K562 (cell line): ENCODE results near the gene WWC2. TPM values are rescaled to one million over a fixed set of nuclear protein-coding genes. Genes with fewer than 3 reads are reported as not detected.

Experiments
- ATAC-seq: fragments of 200-7000 bp; cut with Tn5 transposase; 3 replicates; pipeline ENCODE4 v1.9.1; 2020; ENCODE audit warnings: moderate library complexity
- BruUV-seq: library from RNA; stranded (reverse); fragments of 400-500 nt; replicated peaks from 2 replicates; lab custom pipeline; 2021; lab: Mats Ljungman, UMichigan
- CTCF ChIA-PET: fragments of 300-600 bp; formaldehyde crosslinking; extraction: SDS; loops from one replicate; lab custom pipeline; 2021; ENCODE audit warnings: low intra/inter-chr PET ratio; lab: Yijun Ruan, JAX
- POLR2A ChIA-PET: fragments of 300-600, 350-650 bp; sonication (Branson Sonifier 250); formaldehyde crosslinking; extraction: SDS; loops from one replicate; lab custom pipeline; 2021; ENCODE audit warnings: antibody characterized with exemption, inconsistent platforms; lab: Yijun Ruan, JAX
- DNase-seq, 4 experiments: peaks; one replicate each; pipeline versions ENCODE4 v3.0.0 to v3.0.0-alpha.2; 2011 to 2018; ENCODE audit warnings: low spot score in 3 of 4, mixed read lengths in 3 of 4; ENCODE audit errors: extremely low read depth in 1 of 4
- FAIRE-seq: peaks from 2 replicates; lab custom pipeline; 2011; peaks lifted over from hg19 to GRCh38; lab: Jason Lieb, UNC
- H2AFZ ChIP-seq: 2 replicates; pipeline ENCODE4 v1.6.0; 2011; ENCODE audit warnings: low read depth, low read length, control low read depth, inconsistent platforms
- H3K27ac ChIP-seq: fragments of 200-600 bp; 3 replicates; pipeline ENCODE4 v1.8.0; 2011; ENCODE audit warnings: low read depth, mild to moderate bottlenecking, control low read depth, inconsistent platforms, low read length, moderate library complexity, mixed read lengths; ENCODE audit errors: extremely low read depth
- H3K27me3 ChIP-seq, 2 experiments: fragments of 300-600 bp in 1 of 2; 2 replicates in 1 of 2; 3 replicates in 1 of 2; pipeline versions ENCODE4 v1.6.0 to v1.8.0; 2011; ENCODE audit warnings: inconsistent platforms in 2 of 2, low read length in 2 of 2, mild to moderate bottlenecking in 1 of 2, mixed read lengths in 1 of 2, moderate library complexity in 1 of 2; ENCODE audit not compliant: control insufficient read depth in 2 of 2, insufficient read depth in 2 of 2
- H3K36me3 ChIP-seq: fragments of 300-600 bp; 3 replicates; pipeline ENCODE4 v1.8.0; 2011; ENCODE audit warnings: mild to moderate bottlenecking, low read length, inconsistent platforms; ENCODE audit not compliant: control insufficient read depth, insufficient read depth
- H3K4me1 ChIP-seq, 2 experiments: fragments of 200-600 bp in 1 of 2; replicated peaks in 1 of 2; 2 replicates in 1 of 2; 3 replicates in 1 of 2; pipeline versions ENCODE4 v1.5.1 to v1.8.0; 2011; ENCODE audit warnings: inconsistent platforms in 2 of 2, low read length in 2 of 2, mild to moderate bottlenecking in 1 of 2, mixed read lengths in 1 of 2, moderate library complexity in 1 of 2; ENCODE audit not compliant: control insufficient read depth in 2 of 2, insufficient read depth in 2 of 2
- H3K4me2 ChIP-seq: 2 replicates; pipeline ENCODE4 v1.6.1; 2011; ENCODE audit warnings: low read length, control low read depth, inconsistent platforms, mixed read lengths; ENCODE audit not compliant: insufficient read depth
- H3K4me3 ChIP-seq: fragments of 200-600 bp; sonication (generic), shearing (Covaris generic); 2 replicates; pipeline ENCODE4 v1.5.1; 2016; ENCODE audit warnings: control low read depth, inconsistent platforms
- H3K79me2 ChIP-seq: fragments of 200-600 bp; 3 replicates; pipeline ENCODE4 v1.8.0; 2011; ENCODE audit warnings: low read length, inconsistent platforms; ENCODE audit not compliant: control insufficient read depth, insufficient read depth
- H3K9ac ChIP-seq, 2 experiments: 2 replicates each; pipeline versions ENCODE4 v1.6.0 to v1.6.1; 2011; ENCODE audit warnings: low read depth in 2 of 2, low read length in 2 of 2, control low read depth in 1 of 2, inconsistent platforms in 1 of 2, mild to moderate bottlenecking in 1 of 2, mixed read lengths in 1 of 2; ENCODE audit not compliant: insufficient read depth in 1 of 2
- H3K9me1 ChIP-seq: one replicate; pipeline ENCODE4 v1.6.0; 2011; ENCODE audit warnings: inconsistent platforms, mild to moderate bottlenecking, low read length, moderate library complexity; ENCODE audit not compliant: control insufficient read depth, insufficient read depth
- H3K9me3 ChIP-seq: replicated peaks from 2 replicates; pipeline ENCODE4 v1.5.1; 2011; ENCODE audit warnings: low read depth, low read length, inconsistent platforms; ENCODE audit not compliant: control insufficient read depth, insufficient read depth
- H4K20me1 ChIP-seq: replicated peaks from 2 replicates; pipeline ENCODE4 v1.6.1; 2011; ENCODE audit warnings: low read length, inconsistent platforms, mixed read lengths; ENCODE audit not compliant: control insufficient read depth, insufficient read depth
- GATAD2A ChIP-seq: fragments of 450-650 bp; IDR thresholded peaks from 2 replicates; pipeline ENCODE4 v1.6.1; 2017
- HNRNPH1 ChIP-seq: fragments of 200-400 bp; formaldehyde crosslinking; optimal IDR thresholded peaks from 2 replicates; pipeline ENCODE3; 2017; ENCODE audit warnings: low read depth, mild to moderate bottlenecking, low read length, moderate library complexity
- MTF1 ChIP-seq: fragments of 250-450 bp; sonication (Bioruptor Pico); IDR thresholded peaks from 2 replicates; pipeline ENCODE4 v1.9.0; 2021; ENCODE audit warnings: moderate library complexity, mild to moderate bottlenecking, inconsistent platforms, borderline replicate concordance
- TCF15 ChIP-seq: fragments of 250-450 bp; sonication (Bioruptor Pico); IDR thresholded peaks from 2 replicates; pipeline ENCODE4 v1.8.0; 2022; ENCODE audit warnings: moderate library complexity, mild to moderate bottlenecking, inconsistent platforms
- UBTF ChIP-seq, 2 experiments: IDR thresholded peaks; 2 replicates each; pipeline ENCODE4 v1.6.1; 2012; ENCODE audit warnings: improper control_type of control experiment in 2 of 2, low read depth in 2 of 2, low read length in 2 of 2, borderline replicate concordance in 1 of 2
- ZNF778 ChIP-seq: fragments of 450-650 bp; formaldehyde crosslinking; IDR thresholded peaks from 2 replicates; pipeline ENCODE4 v1.4.0; 2020; ENCODE audit warnings: mild to moderate bottlenecking, moderate library complexity
- WGBS: fragments of 100-300 bp; shearing (Covaris generic); methylation state at CpG from one replicate; pipeline ENCODE4 v1.1.6; 2016; ENCODE audit warnings: low coverage, mixed read lengths; ENCODE audit not compliant: insufficient coverage; ENCODE audit errors: missing lambda C conversion rate; 5-methylcytosine and 5-hydroxymethylcytosine counted together
- in situ Hi-C: fragments of 300-500 bp; cut with MboI; formaldehyde crosslinking; loops from 4 replicates; pipeline ENCODE4 v1.15.0; 2018; ENCODE audit warnings: inconsistent platforms, mixed read lengths
- intact Hi-C: fragments of 100-400 bp; cut with micrococcal nuclease; formaldehyde crosslinking; loops from 2 replicates; pipeline ENCODE4 v1.14.2; 2022
- polyA plus RNA-seq, 8 experiments: library from polyadenylated mRNA; depleted of rRNA in 4 of 8; stranded (reverse) in 5 of 8; unstranded in 3 of 8; fragments of >200 nt; fragmentation: Nextera tagmentation in 2 of 8; fragmentation: Illumina TruSeq in 1 of 8; extraction: Ambion mirVana in 2 of 8; extraction: Trizol in 1 of 8; gene quantifications; 2 replicates each; pipeline versions ENCODE4 v1.2.1 to v1.2.3, GENCODE V29; 2011 to 2014; ENCODE audit warnings: inconsistent platforms in 1 of 8, missing spikeins in 1 of 8
- total RNA-seq, 7 experiments: library from RNA; depleted of rRNA in 6 of 7; stranded (reverse); fragments of >200 nt in 6 of 7; fragmentation: Illumina TruSeq in 2 of 7; extraction: Trizol in 2 of 7; gene quantifications; 2 replicates each; pipeline versions ENCODE4 v1.2.1 to v1.2.3, GENCODE V29; 2011 to 2021; ENCODE audit warnings: low replicate concordance in 1 of 7

The WWC2 gene
- total and polyA plus RNA-seq, 9 of the 15 experiments (the other 6 are each of a cell fraction or from before 2014, with no cell fraction given), result 3.7 to 39.4 (median 19.6) TPM

- Histone ChIP-seq H3K4me3 (no peak overlapping the region), H3K4me2 (no peak overlapping the region)
These were observed 201.0 kb downstream of the WWC2 start for GRCh38 chr4:183300070-183300469.

More at GRCh38 chr4:183300070-183300469, 201.0 kb downstream of the WWC2 start:
- in situ Hi-C loops, result no loop called here
- ChIA-PET CTCF (no interaction called here), POLR2A (no interaction called here)
- BruUV-seq, result no TSS peak
- Histone ChIP-seq H3K27ac (no peak overlapping the region), H3K27me3 (no peaks in the 10 kb centered on the region), H4K20me1 (no peaks in the 10 kb centered on the region), H3K36me3 (peaks cover 8% of the 10 kb centered on the region; the same call in 1 of the 3 replicates), H3K9me3 (no peaks in the 10 kb centered on the region), H3K4me1 (no peaks in the 10 kb centered on the region), H2AFZ (no peak overlapping the region), H3K9ac (no peak overlapping the region), H3K9me1 (no peaks in the 10 kb centered on the region), H3K79me2 (no peaks in the 10 kb centered on the region)
- WGBS, result 86% methylated on average over 4 of the region's 6 CpGs
- intact Hi-C loops, result no loop called here
- no peak for TF ChIP-seq ZNF778 (CRISPR knock-in tag)
- no peak for TF ChIP-seq UBTF (IDR thresholded peaks at IDR 0.05; ENCODE audit: borderline replicate concordance in 1 of 2, low read depth in 2 of 2, low read length in 2 of 2)
- no peak for TF ChIP-seq GATAD2A
- no peak for TF ChIP-seq HNRNPH1
- TF ChIP-seq TCF15 (CRISPR knock-in tag), result no peak
- TF ChIP-seq MTF1 (CRISPR knock-in tag), result no peak
- DNase-seq (no peak), FAIRE-seq (no peak), ATAC-seq (no peak)
